Endothelial cell of umbilical vein (primary cell): ENCODE measurements around the gene JHY. TPM values are rescaled to one million over a fixed set of nuclear protein-coding genes. Genes with fewer than 3 reads are reported as not detected.

Source experiments
- BruUV-seq: library from RNA; stranded (reverse); fragments of 400-500 nt; replicated peaks from 2 replicates; lab custom pipeline; 2021; lab: Mats Ljungman, UMichigan
- CTCF ChIA-PET: fragments of 300-600, 350-600 bp; sonication (Branson Sonifier 250); formaldehyde crosslinking; loops from one replicate; lab custom pipeline; 2021; ENCODE audit warnings: antibody characterized with exemption, inconsistent platforms; lab: Charles Lee
- POLR2A ChIA-PET: fragments of 300-600, 350-600 bp; sonication (Branson Sonifier 250); formaldehyde crosslinking; loops from one replicate; lab custom pipeline; 2021; ENCODE audit warnings: antibody characterized with exemption, inconsistent platforms; lab: Charles Lee
- DNase-seq: peaks from one replicate; pipeline ENCODE4 v3.0.0-alpha.2; 2011; ENCODE audit warnings: low read depth, low spot score
- FAIRE-seq: peaks from 2 replicates; lab custom pipeline; 2011; peaks lifted over from hg19 to GRCh38; lab: Jason Lieb, UNC
- H2AFZ ChIP-seq: 2 replicates; pipeline ENCODE4 v1.6.0; 2012; ENCODE audit warnings: low read depth, low read length, control low read depth, inconsistent platforms
- H3K27ac ChIP-seq: 2 replicates; pipeline ENCODE4 v1.5.1; 2011; ENCODE audit warnings: low read depth, mild to moderate bottlenecking, control low read depth, low read length, moderate library complexity; ENCODE audit not compliant: insufficient read depth
- H3K27me3 ChIP-seq, 2 experiments: 2 replicates each; pipeline versions ENCODE4 v1.6.0 to v1.6.1; 2011; ENCODE audit warnings: low read length in 2 of 2, mixed read lengths in 1 of 2; ENCODE audit not compliant: control insufficient read depth in 2 of 2, insufficient read depth in 2 of 2
- H3K36me3 ChIP-seq, 2 experiments: 2 replicates in 1 of 2; 3 replicates in 1 of 2; pipeline ENCODE4 v1.5.1; 2011; ENCODE audit warnings: low read length in 2 of 2, mild to moderate bottlenecking in 1 of 2, moderate library complexity in 1 of 2; ENCODE audit not compliant: control insufficient read depth in 2 of 2, insufficient read depth in 2 of 2; ENCODE audit errors: extremely low read depth in 1 of 2
- H3K4me1 ChIP-seq: 3 replicates; pipeline ENCODE4 v1.5.1; 2011; ENCODE audit warnings: mild to moderate bottlenecking, low read length; ENCODE audit not compliant: control insufficient read depth, insufficient read depth; ENCODE audit errors: extremely low read depth
- H3K4me2 ChIP-seq: 2 replicates; pipeline ENCODE4 v1.6.1; 2011; ENCODE audit warnings: low read length, control low read depth, mixed read lengths; ENCODE audit not compliant: insufficient read depth
- H3K4me3 ChIP-seq, 3 experiments: fragments of 200-600 bp in 1 of 3; sonication (generic), shearing (Covaris generic) in 1 of 3; replicated peaks in 1 of 3; 2 replicates each; pipeline ENCODE4 v1.5.1; 2011 to 2016; ENCODE audit warnings: control low read depth in 3 of 3, low read length in 3 of 3, mild to moderate bottlenecking in 2 of 3, inconsistent platforms in 1 of 3, low read depth in 1 of 3, moderate library complexity in 1 of 3; ENCODE audit not compliant: insufficient read depth in 1 of 3
- H3K79me2 ChIP-seq: 2 replicates; pipeline ENCODE4 v1.6.0; 2012; ENCODE audit warnings: low read length, inconsistent platforms; ENCODE audit not compliant: control insufficient read depth, insufficient read depth
- H3K9ac ChIP-seq: replicated peaks from 2 replicates; pipeline ENCODE3; 2011; ENCODE audit warnings: low read length, control low read depth; ENCODE audit not compliant: insufficient read depth; ENCODE audit errors: extremely low read depth
- H3K9me1 ChIP-seq: replicated peaks from 3 replicates; pipeline ENCODE4 v1.6.0; 2011; ENCODE audit warnings: mild to moderate bottlenecking, low read length; ENCODE audit not compliant: control insufficient read depth, insufficient read depth; ENCODE audit errors: extremely low read depth
- H3K9me3 ChIP-seq: replicated peaks from 2 replicates; pipeline ENCODE4 v1.5.1; 2012; ENCODE audit warnings: low read length, inconsistent platforms; ENCODE audit not compliant: control insufficient read depth, insufficient read depth
- H4K20me1 ChIP-seq: replicated peaks from 2 replicates; pipeline ENCODE3; 2011; ENCODE audit warnings: mild to moderate bottlenecking, low read length; ENCODE audit not compliant: control insufficient read depth, insufficient read depth; ENCODE audit errors: extremely low read depth
- EZH2 ChIP-seq: IDR thresholded peaks from 2 replicates; pipeline ENCODE4 v1.6.1; 2012; ENCODE audit warnings: borderline replicate concordance, low read depth, mild to moderate bottlenecking, moderate library complexity, low read length, inconsistent platforms; ENCODE audit not compliant: severe bottlenecking
- FOS ChIP-seq: IDR thresholded peaks from 2 replicates; pipeline ENCODE4 v1.6.1; 2011; ENCODE audit warnings: mild to moderate bottlenecking, low read length, moderate library complexity, borderline replicate concordance; ENCODE audit not compliant: insufficient read depth
- GATA2 ChIP-seq: IDR thresholded peaks from 2 replicates; pipeline ENCODE4 v1.7.0; 2011; ENCODE audit warnings: low read depth, mild to moderate bottlenecking, moderate library complexity, mixed read lengths, low read length; ENCODE audit not compliant: insufficient read length, insufficient read depth
- JUN ChIP-seq: IDR thresholded peaks from 2 replicates; pipeline ENCODE4 v1.6.1; 2011; ENCODE audit warnings: borderline replicate concordance, low read depth; ENCODE audit not compliant: insufficient read length, insufficient read depth
- MYC ChIP-seq: IDR thresholded peaks from one replicate; pipeline ENCODE4 v1.6.1; 2011; ENCODE audit warnings: mild to moderate bottlenecking, low read depth, low read length
- POLR2A ChIP-seq: IDR thresholded peaks from 2 replicates; pipeline ENCODE4 v1.6.1; 2012; ENCODE audit warnings: low read depth, mild to moderate bottlenecking, control low read depth, low read length
- POLR2AphosphoS5 ChIP-seq: IDR thresholded peaks from 2 replicates; pipeline ENCODE4 v1.6.1; 2012; ENCODE audit warnings: low read depth, mild to moderate bottlenecking, control low read depth, low read length, moderate library complexity; ENCODE audit not compliant: insufficient read depth
- dilution Hi-C: fragments of 300-500 bp; cut with MboI; formaldehyde crosslinking; loops from one replicate; pipeline ENCODE4 v1.15.0; 2019; ENCODE audit warnings: low sequenced_read_pairs; ENCODE audit not compliant: extremely low pct_ligation_motif_present
- intact Hi-C: fragments of 100-400 bp; cut with micrococcal nuclease; formaldehyde crosslinking; loops from one replicate; pipeline ENCODE4 v1.10.0; 2022
- polyA plus RNA-seq, 4 experiments: library from polyadenylated mRNA; depleted of rRNA in 3 of 4; stranded (reverse) in 3 of 4; unstranded in 1 of 4; fragments of >200 nt; gene quantifications; 2 replicates each; pipeline versions ENCODE4 v1.2.1 to v1.2.3, GENCODE V29; 2011 to 2012; ENCODE audit warnings: missing spikeins in 1 of 4
- total RNA-seq: library from RNA; stranded (reverse); gene quantifications from 2 replicates; pipeline ENCODE4 v1.2.3, GENCODE V29; 2021
- TF ChIP-seq, protein P1 (sequence below): IDR thresholded peaks from 2 replicates; pipeline ENCODE4 v1.6.1; 2011; ENCODE audit not compliant: insufficient read depth, insufficient read length
- TF ChIP-seq, protein P2 (sequence below), 2 donors: IDR thresholded peaks; 1 replicate in 1 of 2; 2 replicates in 1 of 2; pipeline ENCODE4 v1.5.1; 2011; ENCODE audit warnings: low read length in 2 of 2, mild to moderate bottlenecking in 2 of 2, moderate library complexity in 2 of 2, control low read depth in 1 of 2, inconsistent platforms in 1 of 2, low read depth in 1 of 2; ENCODE audit not compliant: insufficient read depth in 1 of 2; ENCODE audit errors: extremely low read depth in 1 of 2

JHY gene
- total and polyA plus RNA-seq, 2 donors (not counting 3 experiments of a cell fraction or from before 2014, with no cell fraction given): 1.8 to 3.9 TPM

DNA sequence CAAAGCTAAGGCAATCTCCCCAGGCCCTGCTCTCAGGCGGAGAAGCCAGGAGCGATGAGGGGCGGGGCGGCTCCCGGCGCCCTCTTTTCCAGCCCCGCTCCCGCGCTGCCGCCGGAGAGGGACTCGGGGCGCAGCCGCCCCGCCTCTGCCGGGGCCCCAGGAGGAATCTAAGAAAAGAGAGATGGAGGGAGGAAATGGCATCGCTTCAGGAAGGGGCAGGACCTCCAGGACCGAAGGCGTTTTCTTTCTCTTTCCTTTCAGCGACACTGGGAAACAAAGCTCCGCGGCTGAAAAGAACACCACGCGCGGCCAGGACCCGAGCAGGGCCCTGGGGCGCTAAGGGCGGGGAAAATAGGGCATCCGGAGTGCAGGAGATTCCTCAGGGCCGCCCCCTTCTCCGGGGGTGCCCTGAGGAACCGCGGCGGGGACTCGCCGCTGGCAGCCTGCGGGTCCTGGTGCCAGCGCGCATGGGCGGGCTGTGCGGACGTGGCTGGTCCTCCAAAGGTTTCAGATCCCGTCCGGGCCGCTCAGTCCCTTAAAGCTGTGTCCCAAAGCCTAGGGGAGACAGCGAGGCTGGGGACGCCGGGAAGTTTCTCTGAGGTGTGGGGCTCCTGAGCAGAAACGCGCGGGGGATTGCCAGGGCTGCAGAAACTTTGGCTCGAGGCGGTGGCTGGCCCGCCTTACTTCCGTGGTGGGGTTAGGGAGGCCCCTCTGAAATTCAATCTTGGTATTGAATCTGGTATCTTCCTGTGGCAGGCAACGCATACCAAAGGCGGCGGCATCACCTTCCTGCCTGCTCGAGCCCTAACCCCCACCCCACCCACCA, 101.8 kb downstream of the JHY start:
- Histone ChIP-seq H3K4me1 (no peaks in the 10 kb centered on the region), H3K27me3 (peaks cover 53 to 85% of the 10 kb centered on the region in 2 experiments), H4K20me1 (no peaks in the 10 kb centered on the region), H3K36me3 (no peaks in the 10 kb centered on the region), H3K4me2 (peak overlapping the region; percentile 64), H3K79me2 (no peaks in the 10 kb centered on the region), H3K9me1 (no peaks in the 10 kb centered on the region), H3K4me3 (peak overlapping the region; percentile 21 to 60 (median 39)), H3K9ac (no peak overlapping the region), H3K27ac (no peak overlapping the region), H2AFZ (peak overlapping the region; percentile 69), H3K9me3 (no peaks in the 10 kb centered on the region)
- dilution Hi-C loops: no loop called here
- intact Hi-C loops: loop anchor here (5.0 kb wide), 1 partner anchor 102 kb away; the partner anchor contains the start of gene JHY
- FAIRE-seq: no peak
- TF ChIP-seq EZH2 (peak; percentile 95), FOS (no peak)
- CTCF ChIA-PET: interaction anchor here (0.7 to 3.1 kb wide), 3 partner anchors 37 to 121 kb away, joined by 3 to 13 read pairs (median 8); no protein-coding TSS in a partner anchor
- DNase-seq: no peak
- POLR2A ChIA-PET: no interaction called here
- no TSS peak for BruUV-seq

DNA sequence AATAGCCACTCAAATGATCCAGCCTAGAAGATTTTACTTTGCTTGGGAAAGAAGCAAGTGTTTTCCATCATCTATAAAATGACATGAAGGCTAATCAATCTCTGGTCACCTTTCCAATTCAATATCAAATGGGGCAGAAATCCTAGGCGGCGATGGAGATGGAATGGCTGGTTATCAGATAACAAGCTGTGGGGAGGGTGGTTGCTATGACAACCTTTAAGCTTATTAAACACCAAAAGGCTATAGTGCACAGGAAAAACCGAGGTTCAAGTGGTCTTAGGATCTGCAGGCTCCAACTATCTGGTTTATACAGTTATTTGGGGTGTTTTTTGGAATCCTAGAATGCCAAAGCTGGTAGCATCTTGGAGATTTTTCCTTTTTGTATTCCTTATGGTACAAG, 113.0 kb downstream of the JHY start:
- FAIRE-seq: no peak
- Histone ChIP-seq H3K36me3 (no peaks in the 10 kb centered on the region), H3K9me1 (no peaks in the 10 kb centered on the region), H3K4me2 (no peak overlapping the region), H3K4me1 (no peaks in the 10 kb centered on the region), H3K79me2 (no peaks in the 10 kb centered on the region), H3K4me3 (no peak overlapping the region), H3K9ac (no peak overlapping the region), H3K27me3 (peaks cover 5 to 7% of the 10 kb centered on the region in 2 experiments), H3K9me3 (no peaks in the 10 kb centered on the region), H4K20me1 (no peaks in the 10 kb centered on the region), H3K27ac (no peak overlapping the region), H2AFZ (no peak overlapping the region)
- intact Hi-C loops: no loop called here
- TF ChIP-seq MYC (no peak), GATA2 (no peak), POLR2AphosphoS5 (no peak), FOS (no peak), POLR2A (no peak), JUN (no peak), EZH2 (no peak)
- TF ChIP-seq, protein P1, sequence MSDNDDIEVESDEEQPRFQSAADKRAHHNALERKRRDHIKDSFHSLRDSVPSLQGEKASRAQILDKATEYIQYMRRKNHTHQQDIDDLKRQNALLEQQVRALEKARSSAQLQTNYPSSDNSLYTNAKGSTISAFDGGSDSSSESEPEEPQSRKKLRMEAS: no peak
- TF ChIP-seq, protein P2, sequence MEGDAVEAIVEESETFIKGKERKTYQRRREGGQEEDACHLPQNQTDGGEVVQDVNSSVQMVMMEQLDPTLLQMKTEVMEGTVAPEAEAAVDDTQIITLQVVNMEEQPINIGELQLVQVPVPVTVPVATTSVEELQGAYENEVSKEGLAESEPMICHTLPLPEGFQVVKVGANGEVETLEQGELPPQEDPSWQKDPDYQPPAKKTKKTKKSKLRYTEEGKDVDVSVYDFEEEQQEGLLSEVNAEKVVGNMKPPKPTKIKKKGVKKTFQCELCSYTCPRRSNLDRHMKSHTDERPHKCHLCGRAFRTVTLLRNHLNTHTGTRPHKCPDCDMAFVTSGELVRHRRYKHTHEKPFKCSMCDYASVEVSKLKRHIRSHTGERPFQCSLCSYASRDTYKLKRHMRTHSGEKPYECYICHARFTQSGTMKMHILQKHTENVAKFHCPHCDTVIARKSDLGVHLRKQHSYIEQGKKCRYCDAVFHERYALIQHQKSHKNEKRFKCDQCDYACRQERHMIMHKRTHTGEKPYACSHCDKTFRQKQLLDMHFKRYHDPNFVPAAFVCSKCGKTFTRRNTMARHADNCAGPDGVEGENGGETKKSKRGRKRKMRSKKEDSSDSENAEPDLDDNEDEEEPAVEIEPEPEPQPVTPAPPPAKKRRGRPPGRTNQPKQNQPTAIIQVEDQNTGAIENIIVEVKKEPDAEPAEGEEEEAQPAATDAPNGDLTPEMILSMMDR (IDR thresholded peaks at IDR 0.05; ENCODE audit: extremely low read depth in 1 of 2, insufficient read depth in 1 of 2, low read depth in 1 of 2, low read length in 2 of 2): no peak
- dilution Hi-C loops: no loop called here
- ChIA-PET CTCF (no interaction called here), POLR2A (no interaction called here)
- no peak for DNase-seq
- no TSS peak for BruUV-seq
